IPS-11a (cell line): Measurements from ENCODE around the gene CADM2.

ENCODE experiments used
- H3K4me3 ChIP-seq: one replicate; pipeline ENCODE4 v1.5.1; 2013; ENCODE audit warnings: low read depth, low read length, control low read depth

The CADM2 gene

GRCh38 chr3:85535517-85535916, 576.7 kb downstream of the CADM2 start:
- no peak overlapping the region for H3K4me3 ChIP-seq

GRCh38 chr3:85539232-85539631, 580.4 kb downstream of the CADM2 start:
- no peak overlapping the region for H3K4me3 ChIP-seq

- no peak overlapping the region for H3K4me3 ChIP-seq
Observed at GRCh38 chr3:85554153-85554552, 595.4 kb downstream of the CADM2 start.

- no peak overlapping the region for H3K4me3 ChIP-seq
Observed at GRCh38 chr3:85560088-85560785, 601.4 kb downstream of the CADM2 start.

GRCh38 chr3:85567071-85567676, 608.4 kb downstream of the CADM2 start:
- H3K4me3 ChIP-seq, result no peak overlapping the region

GRCh38 chr3:85570819-85571218, 612.0 kb downstream of the CADM2 start:
- no peak overlapping the region for H3K4me3 ChIP-seq

GRCh38 chr3:85571835-85572234, 613.0 kb downstream of the CADM2 start:
- H3K4me3 ChIP-seq, result no peak overlapping the region

- H3K4me3 ChIP-seq, result no peak overlapping the region
Observed at GRCh38 chr3:85572426-85572825, 613.6 kb downstream of the CADM2 start.

GRCh38 chr3:85572978-85573377, 614.2 kb downstream of the CADM2 start:
- no peak overlapping the region for H3K4me3 ChIP-seq

- H3K4me3 ChIP-seq, result no peak overlapping the region
Observed at GRCh38 chr3:85574006-85574705, 615.4 kb downstream of the CADM2 start.

GRCh38 chr3:85576091-85576690, 617.4 kb downstream of the CADM2 start:
- no peak overlapping the region for H3K4me3 ChIP-seq

- H3K4me3 ChIP-seq, result no peak overlapping the region
Observed at GRCh38 chr3:85576697-85577200, 618.0 kb downstream of the CADM2 start.

GRCh38 chr3:85584779-85585356, 626.1 kb downstream of the CADM2 start:
- no peak overlapping the region for H3K4me3 ChIP-seq

GRCh38 chr3:85586018-85586417, 627.2 kb downstream of the CADM2 start:
- no peak overlapping the region for H3K4me3 ChIP-seq

GRCh38 chr3:85589145-85589544, 630.4 kb downstream of the CADM2 start:
- H3K4me3 ChIP-seq, result no peak overlapping the region

GRCh38 chr3:85591451-85591850, 632.7 kb downstream of the CADM2 start:
- H3K4me3 ChIP-seq, result no peak overlapping the region

GRCh38 chr3:85592256-85592655, 633.5 kb downstream of the CADM2 start:
- no peak overlapping the region for H3K4me3 ChIP-seq

GRCh38 chr3:85594676-85595075, 635.9 kb downstream of the CADM2 start:
- H3K4me3 ChIP-seq, result no peak overlapping the region

- H3K4me3 ChIP-seq, result no peak overlapping the region
Observed at GRCh38 chr3:85603378-85603777, 644.6 kb downstream of the CADM2 start.

- H3K4me3 ChIP-seq, result no peak overlapping the region
Observed at GRCh38 chr3:85604641-85605040, 645.9 kb downstream of the CADM2 start.

GRCh38 chr3:85605066-85605465, 646.3 kb downstream of the CADM2 start:
- no peak overlapping the region for H3K4me3 ChIP-seq
